HEK293T (cell line): Measurements from ENCODE around the gene AKAP6.

Experiments used
- CTCF ChIA-PET: fragments of 350-600 bp; formaldehyde crosslinking; extraction: SDS; loops from one replicate; lab custom pipeline; 2021; ENCODE audit warnings: antibody characterized with exemption, inconsistent platforms; lab: Yijun Ruan, JAX
- POLR2A ChIA-PET: fragments of 350-600 bp; formaldehyde crosslinking; extraction: SDS; loops from one replicate; lab custom pipeline; 2020; ENCODE audit warnings: antibody characterized with exemption, inconsistent platforms; lab: Yijun Ruan, JAX
- DNase-seq: peaks from one replicate; pipeline ENCODE4 v3.0.0; 2012; ENCODE audit warnings: mixed read lengths; ENCODE audit errors: extremely low spot score
- ARNT ChIP-seq: fragments of 450-650 bp; IDR thresholded peaks from 2 replicates; pipeline ENCODE4 v1.6.1; 2017; ENCODE audit warnings: mild to moderate bottlenecking
- BHLHE40 ChIP-seq: fragments of 450-650 bp; IDR thresholded peaks from 2 replicates; pipeline ENCODE4 v1.6.1; 2016; ENCODE audit warnings: mild to moderate bottlenecking, moderate library complexity, borderline replicate concordance
- CTBP1 ChIP-seq: fragments of 450-650 bp; IDR thresholded peaks from 2 replicates; pipeline ENCODE4 v1.6.1; 2016; ENCODE audit warnings: borderline replicate concordance
- ELF4 ChIP-seq: fragments of 450-650 bp; IDR thresholded peaks from 2 replicates; pipeline ENCODE4 v1.6.1; 2017; ENCODE audit warnings: antibody characterized with exemption
- FOXA1 ChIP-seq: fragments of 450-650 bp; IDR thresholded peaks from 2 replicates; pipeline ENCODE4 v1.6.1; 2016; ENCODE audit warnings: mild to moderate bottlenecking
- FOXK2 ChIP-seq: fragments of 450-650 bp; IDR thresholded peaks from 2 replicates; pipeline ENCODE4 v1.6.1; 2016; ENCODE audit warnings: mild to moderate bottlenecking
- FOXM1 ChIP-seq: fragments of 450-650 bp; IDR thresholded peaks from 2 replicates; pipeline ENCODE4 v1.6.1; 2017; ENCODE audit warnings: mild to moderate bottlenecking, borderline replicate concordance
- HDGF ChIP-seq: fragments of 450-650 bp; IDR thresholded peaks from 2 replicates; pipeline ENCODE4 v1.6.1; 2017; ENCODE audit warnings: antibody characterized with exemption, borderline replicate concordance
- L3MBTL2 ChIP-seq: fragments of 450-650 bp; conservative IDR thresholded peaks from 2 replicates; pipeline ENCODE4 v1.6.1; 2016; ENCODE audit warnings: mild to moderate bottlenecking
- LEF1 ChIP-seq: fragments of 450-650 bp; IDR thresholded peaks from 2 replicates; pipeline ENCODE4 v1.6.1; 2017; ENCODE audit warnings: mild to moderate bottlenecking, borderline replicate concordance
- NFRKB ChIP-seq: fragments of 450-650 bp; IDR thresholded peaks from 2 replicates; pipeline ENCODE4 v1.6.1; 2016; ENCODE audit warnings: mild to moderate bottlenecking, moderate library complexity
- SP1 ChIP-seq: fragments of 450-650 bp; IDR thresholded peaks from 2 replicates; pipeline ENCODE4 v1.6.1; 2017
- SUZ12 ChIP-seq: fragments of 450-650 bp; IDR thresholded peaks from 2 replicates; pipeline ENCODE4 v1.6.1; 2016; ENCODE audit warnings: mild to moderate bottlenecking
- TARDBP ChIP-seq: fragments of 450-650 bp; IDR thresholded peaks from 2 replicates; pipeline ENCODE4 v1.6.1; 2016
- ZNF384 ChIP-seq: fragments of 450-650 bp; IDR thresholded peaks from 2 replicates; pipeline ENCODE4 v1.6.1; 2016
- TF ChIP-seq, protein P1 (sequence below): fragments of 450-650 bp; IDR thresholded peaks from 2 replicates; pipeline ENCODE4 v1.6.1; 2016

AKAP6 gene

DNA sequence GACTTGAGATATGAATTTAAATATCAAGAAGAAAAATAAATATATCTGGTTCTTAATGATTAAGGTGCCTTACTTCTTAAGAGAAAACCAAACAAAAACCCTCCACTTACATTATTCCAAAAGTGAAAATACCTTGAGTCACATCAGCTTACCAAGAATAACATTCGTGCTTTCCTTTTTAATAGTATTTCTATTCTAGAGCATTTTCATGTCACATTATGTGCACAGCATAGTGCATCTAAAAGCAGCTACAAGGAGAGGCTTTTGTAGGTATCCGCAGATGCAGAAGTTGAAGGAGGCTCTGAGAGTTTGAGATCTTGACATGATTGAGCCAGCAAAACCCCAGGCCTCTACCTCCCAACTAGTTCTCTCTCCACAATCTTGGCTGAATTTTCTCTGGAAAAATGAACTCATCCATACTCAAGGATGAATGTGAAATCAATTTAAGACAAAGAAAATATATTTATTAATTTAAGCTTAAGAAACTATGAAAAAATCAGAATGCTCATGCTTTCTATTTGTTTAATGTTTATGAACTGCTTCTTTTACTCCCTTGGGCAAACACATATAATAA is 275.0 kb downstream of the AKAP6 start:
- ChIA-PET POLR2A (no interaction called here), CTCF (no interaction called here)
- TF ChIP-seq FOXA1 = no peak
- no peak for TF ChIP-seq FOXM1
- no peak for TF ChIP-seq ARNT
- TF ChIP-seq SUZ12 = no peak
- no peak for TF ChIP-seq CTBP1
- TF ChIP-seq, protein P1, sequence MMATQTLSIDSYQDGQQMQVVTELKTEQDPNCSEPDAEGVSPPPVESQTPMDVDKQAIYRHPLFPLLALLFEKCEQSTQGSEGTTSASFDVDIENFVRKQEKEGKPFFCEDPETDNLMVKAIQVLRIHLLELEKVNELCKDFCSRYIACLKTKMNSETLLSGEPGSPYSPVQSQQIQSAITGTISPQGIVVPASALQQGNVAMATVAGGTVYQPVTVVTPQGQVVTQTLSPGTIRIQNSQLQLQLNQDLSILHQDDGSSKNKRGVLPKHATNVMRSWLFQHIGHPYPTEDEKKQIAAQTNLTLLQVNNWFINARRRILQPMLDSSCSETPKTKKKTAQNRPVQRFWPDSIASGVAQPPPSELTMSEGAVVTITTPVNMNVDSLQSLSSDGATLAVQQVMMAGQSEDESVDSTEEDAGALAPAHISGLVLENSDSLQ = no peak
- TF ChIP-seq HDGF = no peak
- TF ChIP-seq ZNF384 = no peak
- DNase-seq = no peak

DNA sequence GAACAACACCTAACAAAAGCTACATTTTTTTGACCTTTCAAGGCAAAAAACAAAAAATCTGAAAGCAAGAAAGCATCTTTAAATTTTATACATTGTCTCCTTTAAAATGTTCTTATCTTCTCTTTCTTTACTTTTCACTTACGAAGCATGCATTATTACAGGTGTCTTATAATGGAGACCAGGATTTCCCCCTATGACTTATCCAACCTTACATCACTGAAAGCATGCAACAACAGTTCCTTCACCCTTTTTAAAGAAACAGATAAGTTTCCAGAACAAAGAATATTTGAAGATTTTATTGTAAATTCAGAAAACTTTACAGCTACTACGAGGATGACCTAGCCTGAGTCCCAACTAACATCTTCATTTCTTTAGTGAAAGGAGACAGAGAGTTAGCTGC is 277.2 kb downstream of the AKAP6 start:
- ChIA-PET CTCF (no interaction called here), POLR2A (no interaction called here)
- DNase-seq = no peak
- TF ChIP-seq, protein P1 = no peak
- TF ChIP-seq SUZ12 (no peak), FOXA1 (no peak), ZNF384 (no peak), TARDBP (no peak), FOXK2 (no peak), ELF4 (no peak), BHLHE40 (no peak), HDGF (no peak), NFRKB (no peak), CTBP1 (no peak), SP1 (no peak), LEF1 (no peak), ARNT (no peak)

DNA sequence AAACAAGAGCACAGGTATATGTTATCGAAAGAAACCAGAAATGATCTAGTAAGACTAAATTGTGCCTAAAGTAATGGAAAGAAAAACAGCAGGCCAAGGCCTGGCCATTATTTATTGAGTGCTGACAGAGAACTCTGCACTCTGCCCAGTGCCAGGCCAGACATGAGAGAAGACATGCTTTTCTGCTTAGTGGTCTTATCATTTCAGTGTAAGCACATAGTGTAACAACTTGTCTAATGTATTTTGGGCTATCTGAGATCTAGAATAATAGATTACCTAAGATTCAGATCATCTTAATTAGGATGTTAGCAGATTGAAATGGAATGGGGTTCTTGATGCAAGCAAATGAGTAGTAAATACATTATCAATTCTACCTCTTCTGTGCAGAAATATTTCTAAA is 278.3 kb downstream of the AKAP6 start:
- ChIA-PET CTCF (no interaction called here), POLR2A (no interaction called here)
- no peak for DNase-seq
- TF ChIP-seq FOXK2 (no peak), BHLHE40 (no peak), CTBP1 (no peak), ZNF384 (no peak), FOXM1 (no peak), SUZ12 (no peak)
- TF ChIP-seq, protein P1 = no peak

DNA sequence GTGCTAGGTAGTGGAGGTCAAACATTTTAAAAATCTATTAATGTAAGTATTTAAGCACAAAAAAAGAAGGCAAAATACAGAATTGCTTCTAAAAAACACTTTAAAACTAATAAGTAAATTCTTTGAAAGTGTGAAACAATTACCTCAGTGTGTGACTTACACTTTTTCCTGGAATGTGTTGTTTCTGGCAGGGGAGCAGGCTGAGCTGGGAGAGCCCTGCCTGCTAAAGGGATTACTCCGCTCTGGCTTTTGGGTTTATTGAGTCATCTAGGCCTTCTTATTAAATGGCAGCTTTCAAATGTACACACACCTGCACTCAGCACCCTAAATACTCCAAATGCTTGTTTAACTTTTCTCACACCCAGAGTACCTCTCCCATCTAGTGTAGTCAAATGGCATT is 279.8 kb downstream of the AKAP6 start:
- ChIA-PET POLR2A (no interaction called here), CTCF (no interaction called here)

DNA sequence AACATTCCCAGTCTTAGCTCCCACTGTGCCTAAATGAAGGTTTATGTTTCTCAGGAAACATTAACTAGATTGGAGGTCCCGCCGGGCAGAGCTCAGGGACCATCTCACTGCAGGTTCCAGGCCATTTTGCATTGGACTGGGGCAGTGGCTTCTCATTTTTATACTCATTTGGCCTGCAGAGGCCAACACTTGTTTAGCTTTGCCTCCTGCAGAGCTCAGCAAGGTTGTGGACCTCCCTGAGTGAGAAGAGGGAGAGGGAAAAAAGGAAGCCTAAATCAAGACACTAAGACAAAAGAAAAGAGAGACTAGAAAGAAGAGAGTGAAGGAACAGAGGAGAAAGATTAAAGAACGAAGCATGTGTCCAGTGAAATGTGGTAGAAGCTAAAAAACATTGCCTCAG is 280.3 kb downstream of the AKAP6 start:
- POLR2A ChIA-PET = no interaction called here
- no peak for DNase-seq
- no peak for TF ChIP-seq BHLHE40
- no peak for TF ChIP-seq CTBP1
- no peak for TF ChIP-seq NFRKB
- no peak for TF ChIP-seq FOXM1
- TF ChIP-seq TARDBP = no peak
- TF ChIP-seq LEF1 = no peak
- TF ChIP-seq SP1 = no peak
- TF ChIP-seq, protein P1 = no peak
- TF ChIP-seq ARNT = no peak
- no peak for TF ChIP-seq L3MBTL2
- CTCF ChIA-PET = no interaction called here

More for the DNA sequence above, 279.8 kb downstream of the AKAP6 start:
- no peak for DNase-seq
- no peak for TF ChIP-seq FOXK2
- no peak for TF ChIP-seq NFRKB
- TF ChIP-seq FOXA1 = no peak
- TF ChIP-seq ELF4 = no peak
- no peak for TF ChIP-seq SP1
- TF ChIP-seq BHLHE40 = no peak
- no peak for TF ChIP-seq LEF1
- TF ChIP-seq TARDBP = no peak
- TF ChIP-seq, protein P1 = no peak
- no peak for TF ChIP-seq HDGF
- TF ChIP-seq SUZ12 = no peak

DNA sequence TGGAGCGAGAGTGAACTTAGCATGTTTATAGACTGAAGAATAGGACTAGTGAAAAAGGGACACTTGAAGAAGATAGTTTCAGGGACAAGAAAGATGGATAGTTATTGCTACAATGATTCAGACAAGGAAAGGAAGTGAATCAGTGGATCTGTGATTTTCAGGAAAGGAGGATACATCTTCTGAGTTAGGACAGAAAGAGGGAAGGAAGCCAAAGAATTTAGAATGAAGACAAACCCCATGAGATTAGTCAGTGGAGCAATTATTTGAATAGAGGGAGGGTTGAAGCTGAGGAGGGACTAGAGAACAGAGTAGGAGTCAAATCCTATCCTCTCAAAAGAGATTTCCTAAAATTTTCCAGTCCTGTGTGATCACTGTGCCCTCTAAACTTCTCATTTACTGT is 282.7 kb downstream of the AKAP6 start:
- ChIA-PET POLR2A (no interaction called here), CTCF (no interaction called here)
- TF ChIP-seq ELF4 (no peak), CTBP1 (no peak), ARNT (no peak), ZNF384 (no peak), FOXK2 (no peak), LEF1 (no peak), L3MBTL2 (no peak), HDGF (no peak), BHLHE40 (no peak), TARDBP (no peak), FOXA1 (no peak), SP1 (no peak), FOXM1 (no peak), NFRKB (no peak), SUZ12 (no peak)
- TF ChIP-seq, protein P1 = no peak
- no peak for DNase-seq
